Panc1 (cell line): Measurements from ENCODE around the gene METTL6. TPM values are rescaled to one million over a fixed set of nuclear protein-coding genes. Genes with fewer than 3 reads are reported as not detected.

Source experiments
- ATAC-seq: fragments of 200-7000 bp; cut with Tn5 transposase; 2 replicates; pipeline ENCODE4 v1.9.1; 2020; ENCODE audit warnings: mild to moderate bottlenecking, moderate library complexity
- BruUV-seq: library from RNA; stranded (reverse); fragments of 400-500 nt; replicated peaks from 2 replicates; lab custom pipeline; 2021; lab: Mats Ljungman, UMichigan
- CTCF ChIA-PET: fragments of 300-600 bp; sonication (Branson Sonifier 250); formaldehyde crosslinking; loops from one replicate; lab custom pipeline; 2022; ENCODE audit warnings: antibody characterized with exemption; lab: Charles Lee
- POLR2A ChIA-PET: fragments of 300-600 bp; sonication (Branson Sonifier 250); formaldehyde crosslinking; loops from one replicate; lab custom pipeline; 2022; ENCODE audit warnings: antibody characterized with exemption; lab: Charles Lee
- DNase-seq: peaks from one replicate; pipeline ENCODE4 v3.0.0-alpha.2; 2010; ENCODE audit warnings: low read depth, low spot score
- H3K27ac ChIP-seq: 2 replicates; pipeline ENCODE4 v1.5.1; 2011; ENCODE audit warnings: mild to moderate bottlenecking, low read length, inconsistent platforms
- H3K27me3 ChIP-seq: fragments of 200-500 bp; sonication (Bioruptor generic); 2 replicates; pipeline ENCODE4 v1.6.0; 2014; ENCODE audit warnings: low read length, inconsistent platforms; ENCODE audit not compliant: control insufficient read depth, insufficient read depth
- H3K36me3 ChIP-seq: fragments of 200-500 bp; sonication (Bioruptor generic); 2 replicates; pipeline ENCODE4 v1.5.1; 2014; ENCODE audit warnings: inconsistent platforms, mild to moderate bottlenecking, low read length, moderate library complexity; ENCODE audit not compliant: control insufficient read depth, insufficient read depth
- H3K4me1 ChIP-seq: 2 replicates; pipeline ENCODE4 v1.5.1; 2011; ENCODE audit warnings: inconsistent platforms, mild to moderate bottlenecking, low read length, moderate library complexity; ENCODE audit not compliant: control insufficient read depth, insufficient read depth
- H3K4me3 ChIP-seq, 2 experiments: 2 replicates each; pipeline ENCODE4 v1.5.1; 2011 to 2012; ENCODE audit warnings: low read depth in 2 of 2, low read length in 2 of 2, mild to moderate bottlenecking in 2 of 2, inconsistent platforms in 1 of 2, moderate library complexity in 1 of 2
- H3K9me3 ChIP-seq: fragments of 200-500 bp; sonication (Bioruptor generic); 2 replicates; pipeline ENCODE4 v1.5.1; 2014; ENCODE audit warnings: low read depth, mild to moderate bottlenecking, inconsistent platforms, low read length, moderate library complexity; ENCODE audit not compliant: control insufficient read depth, insufficient read depth
- CTCF ChIP-seq: fragments of 450-650 bp; IDR thresholded peaks from 2 replicates; pipeline ENCODE4 v1.5.1; 2017; ENCODE audit warnings: mild to moderate bottlenecking
- POLR2AphosphoS5 ChIP-seq: IDR thresholded peaks from 2 replicates; pipeline ENCODE4 v1.6.1; 2012; ENCODE audit warnings: mild to moderate bottlenecking, low read depth, low read length, moderate library complexity
- REST ChIP-seq, 2 experiments: IDR thresholded peaks; 2 replicates each; pipeline ENCODE4 v1.6.1; 2011 to 2012; ENCODE audit warnings: low read depth in 2 of 2, control low read depth in 1 of 2, low read length in 1 of 2, mild to moderate bottlenecking in 1 of 2, moderate library complexity in 1 of 2; ENCODE audit not compliant: insufficient read depth in 1 of 2
- SIN3A ChIP-seq: IDR thresholded peaks from 2 replicates; pipeline ENCODE4 v1.6.1; 2012; ENCODE audit warnings: low read depth, mild to moderate bottlenecking, low read length, moderate library complexity, borderline replicate concordance; ENCODE audit not compliant: insufficient read depth
- TCF7L2 ChIP-seq: IDR thresholded peaks from 2 replicates; pipeline ENCODE4 v1.6.1; 2011; ENCODE audit warnings: mild to moderate bottlenecking, low read depth, low read length, inconsistent platforms
- in situ Hi-C: cut with HindIII; loops from 2 replicates; pipeline ENCODE4 v1.10.0; 2016; ENCODE audit warnings: low sequenced_read_pairs, low pct_unique_long_range_greater_than_20kb
- intact Hi-C: fragments of 100-400 bp; cut with micrococcal nuclease; formaldehyde crosslinking; loops from one replicate; pipeline ENCODE4 v1.10.0; 2022; ENCODE audit not compliant: unreplicated experiment
- total RNA-seq: library from RNA; stranded (reverse); gene quantifications from one replicate; pipeline ENCODE4 v1.2.1, GENCODE V29; 2021; ENCODE audit not compliant: unreplicated experiment

The METTL6 gene
- total RNA-seq, 1 experiment from 2014 or later: 16.5 TPM

- no peak overlapping the region for H3K27ac ChIP-seq
- TF ChIP-seq CTCF (no peak), POLR2AphosphoS5 (no peak), TCF7L2 (no peak), REST (IDR thresholded peaks at IDR 0.05; ENCODE audit: insufficient read depth in 1 of 2, low read depth in 2 of 2, low read length in 1 of 2) (no peak), SIN3A (no peak)
- no peak overlapping the region for H3K4me3 ChIP-seq
- DNase-seq (no peak), ATAC-seq (no peak)
- BruUV-seq: no TSS peak
- CTCF ChIA-PET: no interaction called here
- no peaks in the 10 kb centered on the region for H3K4me1 ChIP-seq
- POLR2A ChIA-PET: no interaction called here
- no peaks in the 10 kb centered on the region for H3K9me3 ChIP-seq
- H3K27me3 ChIP-seq: no peaks in the 10 kb centered on the region
- peaks cover 5% of the 10 kb centered on the region; the same call in 1 of the 2 replicates for H3K36me3 ChIP-seq
- in situ Hi-C loops: no loop called here
- intact Hi-C loops: no loop called here
These were observed 16.6 kb upstream of the METTL6 start for GRCh38 chr3:15443826-15444524.

- Histone ChIP-seq H3K4me1 (no peaks in the 10 kb centered on the region), H3K27ac (no peak overlapping the region), H3K27me3 (no peaks in the 10 kb centered on the region), H3K4me3 (no peak overlapping the region), H3K9me3 (no peaks in the 10 kb centered on the region), H3K36me3 (peaks cover 8% of the 10 kb centered on the region)
- no TSS peak for BruUV-seq
- POLR2A ChIA-PET: no interaction called here
- TF ChIP-seq POLR2AphosphoS5 (no peak), SIN3A (no peak), TCF7L2 (no peak), REST (IDR thresholded peaks at IDR 0.05; ENCODE audit: insufficient read depth in 1 of 2, low read depth in 2 of 2, low read length in 1 of 2) (no peak), CTCF (no peak)
- CTCF ChIA-PET: interaction anchor here (0.7 kb wide), 1 partner anchor 619 kb away, joined by 3 read pairs; no protein-coding TSS in a partner anchor
- intact Hi-C loops (no loop called here), in situ Hi-C loops (no loop called here)
- no peak for DNase-seq
- ATAC-seq: no peak
These were observed 13.5 kb upstream of the METTL6 start for GRCh38 chr3:15440891-15441290.
